Measurements from ENCODE around the gene NCR3LG1. TPM values are rescaled to one million over a fixed set of nuclear protein-coding genes. Genes with fewer than 3 reads are reported as not detected.
A peak's percentile ranks its signal among the peaks of the same experiment; 100 is the strongest.

NCR3LG1 gene
- total RNA-seq, 1 donor from 2014 or later, result 2.6 TPM

- FAIRE-seq, result peak; percentile 75
- no peak for TF ChIP-seq CTCF (IDR thresholded peaks at IDR 0.05; ENCODE audit: insufficient read depth, low read length, severe bottlenecking)
- no peak overlapping the region for H3K4me3 ChIP-seq (ENCODE audit: low read depth, low read length)
- no peaks in the 10 kb centered on the region for H3K27me3 ChIP-seq (ENCODE audit: control insufficient read depth, insufficient read depth, low read length)
- no peak for DNase-seq (ENCODE audit: low read depth)
- H3K36me3 ChIP-seq (ENCODE audit: control insufficient read depth, insufficient read depth, low read length), result no peaks in the 10 kb centered on the region
These were observed 40.1 kb downstream of the NCR3LG1 start for GRCh38 chr11:17391493-17392355.

- Histone ChIP-seq H3K36me3 (ENCODE audit: control insufficient read depth, insufficient read depth, low read length) (no peaks in the 10 kb centered on the region), H3K4me3 (ENCODE audit: low read depth, low read length) (no peak overlapping the region), H3K27me3 (ENCODE audit: control insufficient read depth, insufficient read depth, low read length) (no peaks in the 10 kb centered on the region)
- DNase-seq (ENCODE audit: low read depth), result no peak
- no peak for FAIRE-seq
- TF ChIP-seq CTCF (IDR thresholded peaks at IDR 0.05; ENCODE audit: insufficient read depth, low read length, severe bottlenecking), result no peak
These were observed 41.3 kb downstream of the NCR3LG1 start for GRCh38 chr11:17392872-17393271.

GRCh38 chr11:17393472-17393871, 41.9 kb downstream of the NCR3LG1 start:
- Histone ChIP-seq H3K4me3 (ENCODE audit: low read depth, low read length) (no peak overlapping the region), H3K27me3 (ENCODE audit: control insufficient read depth, insufficient read depth, low read length) (no peaks in the 10 kb centered on the region), H3K36me3 (ENCODE audit: control insufficient read depth, insufficient read depth, low read length) (no peaks in the 10 kb centered on the region)
- no peak for DNase-seq (ENCODE audit: low read depth)
- no peak for TF ChIP-seq CTCF (IDR thresholded peaks at IDR 0.05; ENCODE audit: insufficient read depth, low read length, severe bottlenecking)
- FAIRE-seq, result no peak

- Histone ChIP-seq H3K36me3 (ENCODE audit: control insufficient read depth, insufficient read depth, low read length) (no peaks in the 10 kb centered on the region), H3K27me3 (ENCODE audit: control insufficient read depth, insufficient read depth, low read length) (no peaks in the 10 kb centered on the region), H3K4me3 (ENCODE audit: low read depth, low read length) (no peak overlapping the region)
- no peak for DNase-seq (ENCODE audit: low read depth)
- TF ChIP-seq CTCF (IDR thresholded peaks at IDR 0.05; ENCODE audit: insufficient read depth, low read length, severe bottlenecking), result no peak
- FAIRE-seq, result no peak
These were observed 43.3 kb downstream of the NCR3LG1 start for GRCh38 chr11:17394743-17395390.

GRCh38 chr11:17395554-17395961, 44.0 kb downstream of the NCR3LG1 start:
- H3K36me3 ChIP-seq (ENCODE audit: control insufficient read depth, insufficient read depth, low read length), result no peaks in the 10 kb centered on the region
- H3K27me3 ChIP-seq (ENCODE audit: control insufficient read depth, insufficient read depth, low read length), result no peaks in the 10 kb centered on the region
- H3K4me3 ChIP-seq (ENCODE audit: low read depth, low read length), result no peak overlapping the region
- FAIRE-seq (no peak), DNase-seq (ENCODE audit: low read depth) (no peak)
- no peak for TF ChIP-seq CTCF (IDR thresholded peaks at IDR 0.05; ENCODE audit: insufficient read depth, low read length, severe bottlenecking)
